GM18519 (cell line): ENCODE data around the gene SDCCAG8.

Source experiments
- ATAC-seq: cut with Tn5 transposase; IDR thresholded peaks from one replicate; pipeline ENCODE4 v1.9.1; 2021; ENCODE audit warnings: mild to moderate bottlenecking, moderate library complexity; ENCODE audit not compliant: unreplicated experiment, low FRiP score

Gene SDCCAG8

GRCh38 chr1:243415663-243416408, 160.0 kb downstream of the SDCCAG8 start:
- no peak for ATAC-seq

GRCh38 chr1:243416495-243416894, 160.7 kb downstream of the SDCCAG8 start:
- ATAC-seq = no peak

DNA sequence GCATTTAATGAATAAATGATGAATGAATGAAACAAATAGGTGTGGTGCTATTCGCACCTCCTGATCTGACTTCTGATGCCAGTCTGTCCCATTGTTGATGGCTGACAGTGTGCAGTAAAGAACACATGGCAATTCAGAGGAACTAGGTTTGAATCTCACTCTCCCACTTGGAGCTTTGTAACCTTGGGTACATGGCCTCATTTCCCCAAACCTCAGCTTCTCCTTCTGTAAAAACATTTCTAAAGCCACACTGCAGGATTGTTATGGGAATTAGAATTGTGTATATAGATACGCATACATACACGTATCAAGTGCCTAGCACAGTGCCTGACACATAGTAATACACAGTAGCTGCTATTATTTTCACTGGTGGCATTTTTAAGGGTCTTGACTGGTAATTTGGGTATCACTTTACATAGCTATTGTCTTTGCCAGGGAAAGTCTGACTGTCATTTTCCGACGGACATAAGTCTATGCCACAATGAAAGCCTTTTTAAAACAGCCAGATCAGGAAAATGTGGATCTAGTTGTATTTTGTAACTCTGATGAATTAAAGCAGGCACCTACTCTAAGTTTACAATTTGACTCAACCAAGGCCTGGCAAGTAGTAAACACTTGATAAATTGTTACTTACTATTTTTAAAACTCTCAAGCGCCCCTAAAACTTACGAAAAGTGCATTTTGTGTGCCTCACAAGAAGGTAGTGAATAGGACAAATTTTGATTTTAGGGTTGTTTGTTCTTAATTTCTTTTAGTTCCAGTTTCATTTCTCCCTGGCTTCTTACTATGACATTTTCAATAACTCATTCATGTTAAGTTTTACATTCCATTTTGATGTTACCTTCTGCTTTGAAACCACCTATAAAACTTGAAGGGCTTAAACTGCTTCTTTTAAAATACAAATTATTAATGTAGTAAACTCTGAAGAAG, 164.4 kb downstream of the SDCCAG8 start:
- ATAC-seq = no peak

GRCh38 chr1:243420946-243421685, 165.3 kb downstream of the SDCCAG8 start:
- ATAC-seq = no peak

DNA sequence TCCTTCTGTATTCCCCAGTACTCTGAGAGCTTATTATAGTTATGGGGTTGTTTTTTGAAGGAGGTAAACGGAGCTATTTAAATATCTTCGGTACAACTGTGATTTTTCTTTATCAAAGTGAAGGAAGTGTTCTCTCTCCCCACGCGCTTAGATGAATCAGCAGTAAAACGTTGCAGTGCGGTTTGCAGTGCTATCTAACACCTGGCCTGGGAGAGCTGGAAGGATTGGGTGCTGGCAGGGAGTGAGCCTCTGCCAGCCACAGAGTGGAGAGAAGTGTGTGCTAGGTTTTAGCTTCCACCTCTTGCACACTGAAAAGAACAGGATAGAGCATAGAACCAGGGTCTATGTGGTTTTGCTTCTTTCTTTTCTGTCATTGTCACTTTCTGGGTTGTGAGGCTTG, 165.9 kb downstream of the SDCCAG8 start:
- ATAC-seq = peak; percentile 58

- no peak for ATAC-seq
Measured at GRCh38 chr1:243422362-243422761, 166.5 kb downstream of the SDCCAG8 start.

DNA sequence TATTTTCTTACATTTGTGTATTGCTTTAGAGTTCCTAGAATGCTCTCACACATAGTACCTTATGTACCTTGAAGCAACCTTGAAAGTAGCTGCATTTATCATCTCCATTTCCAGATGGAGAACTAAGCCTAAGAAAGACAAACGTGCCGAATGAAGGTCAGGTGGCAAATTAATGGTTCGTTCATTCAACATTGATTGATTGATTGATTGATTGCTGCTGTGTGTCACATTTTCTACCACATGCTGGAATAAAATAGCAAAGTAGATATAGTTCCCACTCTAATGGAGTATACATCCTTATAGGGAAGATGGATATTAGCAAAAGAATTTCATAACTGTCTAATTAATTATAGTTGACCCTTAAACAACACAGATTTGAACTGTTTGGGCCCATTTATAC, 172.2 kb downstream of the SDCCAG8 start:
- ATAC-seq = no peak

GRCh38 chr1:243428617-243429342, 172.9 kb downstream of the SDCCAG8 start:
- ATAC-seq = no peak

- no peak for ATAC-seq
Measured at GRCh38 chr1:243431591-243431990, 175.8 kb downstream of the SDCCAG8 start.

DNA sequence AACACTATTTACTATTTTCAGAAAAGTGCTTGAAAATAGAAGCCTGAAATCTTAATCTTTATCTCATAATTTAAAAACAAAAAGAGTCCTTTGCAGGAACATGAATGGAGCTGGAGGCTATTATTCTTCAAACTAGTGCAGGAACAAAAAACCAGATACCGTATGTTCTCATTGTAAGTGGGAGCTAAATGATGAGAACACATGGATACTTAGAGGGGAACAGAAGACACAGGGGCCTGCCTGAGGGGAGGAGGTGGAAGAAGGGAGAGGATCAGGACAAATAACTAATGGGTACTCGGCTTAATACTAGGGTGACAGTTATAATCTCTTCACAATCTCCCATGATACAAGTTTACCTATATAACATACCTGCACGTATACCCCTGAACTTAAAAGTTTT, 176.3 kb downstream of the SDCCAG8 start:
- ATAC-seq = no peak

GRCh38 chr1:243433737-243434370, 178.0 kb downstream of the SDCCAG8 start:
- ATAC-seq = no peak

DNA sequence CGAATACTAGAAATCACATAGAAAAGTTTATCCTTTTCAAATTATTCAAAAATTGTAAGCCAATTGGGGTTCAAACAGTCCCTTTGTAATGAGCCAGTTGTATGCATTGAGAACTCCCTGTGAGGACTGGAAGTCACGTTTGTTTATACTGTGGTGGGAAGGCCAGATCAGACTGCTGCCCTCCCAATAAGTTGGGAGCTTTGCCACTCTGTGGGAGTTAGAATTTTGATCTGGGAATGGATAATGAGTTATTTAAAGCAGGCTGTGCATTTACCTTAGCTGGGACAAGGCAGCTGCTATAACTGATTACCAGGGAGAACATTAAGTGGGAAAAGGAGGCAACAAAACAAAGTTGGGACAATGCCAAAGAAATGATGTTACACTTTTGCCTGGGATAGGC, 178.8 kb downstream of the SDCCAG8 start:
- ATAC-seq = no peak

DNA sequence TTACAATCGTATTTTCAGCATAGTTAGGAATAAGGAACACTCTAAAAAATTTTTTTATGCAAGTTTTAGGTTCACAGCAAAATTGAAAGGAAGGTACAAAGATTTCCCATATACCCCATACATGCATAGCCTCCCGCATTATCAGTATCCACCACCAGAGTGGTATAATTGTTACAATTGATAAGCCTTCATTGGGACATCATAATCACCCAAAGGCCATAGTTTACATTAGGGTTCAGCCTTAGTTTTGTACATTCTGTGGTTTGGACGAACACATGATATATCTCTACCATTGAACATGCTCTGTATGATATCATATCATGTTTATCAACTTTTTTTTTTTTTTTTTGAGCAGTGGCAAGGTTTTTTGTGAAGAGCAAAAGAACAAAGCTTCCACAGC, 180.0 kb downstream of the SDCCAG8 start:
- no peak for ATAC-seq

DNA sequence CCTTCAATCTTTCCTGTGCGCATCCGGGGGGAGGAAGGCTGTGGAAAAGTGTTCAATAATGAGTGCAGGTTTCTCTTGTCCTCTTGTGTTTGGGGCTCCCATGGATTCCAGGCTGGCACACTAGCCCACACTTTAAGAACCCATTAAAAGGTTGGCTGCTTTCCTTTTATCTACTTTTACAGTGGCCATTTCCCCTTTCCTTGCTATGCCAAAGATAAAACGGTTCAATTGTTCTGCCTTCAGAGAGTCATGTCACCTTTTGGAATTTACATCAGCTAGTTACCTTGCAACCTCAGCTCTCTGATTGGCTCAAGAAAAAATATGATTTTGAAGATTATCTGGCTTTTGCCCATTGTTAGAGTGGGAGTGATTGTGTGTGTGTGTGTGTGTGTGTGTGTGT, 182.3 kb downstream of the SDCCAG8 start:
- no peak for ATAC-seq

DNA sequence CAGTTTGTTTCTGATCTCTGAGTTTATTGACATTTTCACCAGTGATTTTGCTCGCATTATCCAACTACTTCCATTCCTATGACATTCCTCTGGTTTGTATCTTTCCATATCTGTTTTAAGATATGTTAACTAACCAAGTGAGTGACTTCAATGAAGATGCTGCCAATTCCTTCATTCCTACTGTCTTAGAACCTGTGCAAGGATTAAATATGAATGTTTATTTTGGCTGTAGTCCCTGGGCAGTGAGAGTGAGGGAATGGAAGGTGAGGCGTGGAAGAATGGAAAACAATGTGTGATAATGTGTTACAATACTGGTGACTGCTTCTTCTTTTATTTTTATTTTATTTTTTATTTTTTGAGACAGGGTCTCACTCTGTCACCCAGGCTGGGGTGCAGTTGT, 183.0 kb downstream of the SDCCAG8 start:
- ATAC-seq = no peak

GRCh38 chr1:243440406-243440805, 184.6 kb downstream of the SDCCAG8 start:
- ATAC-seq = no peak

DNA sequence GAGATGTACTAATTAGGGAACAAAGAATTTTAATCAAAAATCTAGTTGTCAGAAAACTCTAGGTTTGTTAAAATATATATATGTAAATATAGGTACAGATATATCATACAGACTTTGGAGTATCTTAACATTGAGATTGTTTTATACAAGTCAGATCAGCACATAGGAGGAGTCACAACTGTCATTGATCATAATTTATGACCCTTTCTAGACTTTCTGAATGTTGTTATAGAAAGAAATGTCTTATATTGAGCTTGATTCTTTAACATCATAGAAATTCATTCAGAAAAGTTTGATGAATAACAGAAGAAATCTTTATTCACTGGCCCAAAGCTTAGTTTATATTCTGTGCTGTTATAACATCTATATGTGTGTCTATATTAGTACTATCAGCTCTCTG, 185.8 kb downstream of the SDCCAG8 start:
- ATAC-seq = no peak

DNA sequence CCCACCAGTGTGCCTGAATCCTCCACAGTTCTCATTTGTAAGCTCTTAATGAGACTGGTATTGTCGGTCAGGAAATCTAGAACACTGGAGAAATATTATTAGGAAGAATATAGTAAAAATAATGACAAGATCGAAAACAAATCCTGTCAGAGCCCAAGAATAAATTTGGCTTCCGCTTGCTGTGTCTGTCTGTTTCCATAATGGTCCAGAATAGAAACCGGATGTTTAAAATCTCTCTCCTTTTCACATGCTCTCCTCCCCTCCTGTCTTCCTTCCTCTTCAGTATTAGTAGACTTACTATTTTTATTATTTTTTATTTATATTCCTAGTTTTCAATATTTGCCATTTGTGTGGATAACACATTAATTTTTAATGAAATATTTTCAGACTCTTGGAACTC, 187.7 kb downstream of the SDCCAG8 start:
- ATAC-seq = no peak

DNA sequence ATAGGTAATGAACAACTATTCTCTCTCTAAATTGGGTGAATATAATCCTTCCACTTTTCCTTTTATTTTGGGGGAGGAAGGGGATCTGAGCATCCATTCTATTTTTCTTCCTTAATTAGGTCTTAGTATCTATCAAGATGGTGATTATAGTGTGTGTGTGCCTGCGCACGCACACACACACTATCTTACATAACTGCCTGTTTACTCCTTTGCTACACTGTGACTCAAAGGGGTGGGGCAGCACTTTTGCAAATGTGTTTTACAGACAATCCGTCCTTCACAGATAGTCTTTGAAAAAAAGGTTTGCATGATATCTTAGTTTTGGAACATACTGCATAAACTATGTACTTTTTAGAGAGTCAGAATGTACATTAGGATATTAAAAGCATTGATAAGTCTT, 191.5 kb downstream of the SDCCAG8 start:
- no peak for ATAC-seq

DNA sequence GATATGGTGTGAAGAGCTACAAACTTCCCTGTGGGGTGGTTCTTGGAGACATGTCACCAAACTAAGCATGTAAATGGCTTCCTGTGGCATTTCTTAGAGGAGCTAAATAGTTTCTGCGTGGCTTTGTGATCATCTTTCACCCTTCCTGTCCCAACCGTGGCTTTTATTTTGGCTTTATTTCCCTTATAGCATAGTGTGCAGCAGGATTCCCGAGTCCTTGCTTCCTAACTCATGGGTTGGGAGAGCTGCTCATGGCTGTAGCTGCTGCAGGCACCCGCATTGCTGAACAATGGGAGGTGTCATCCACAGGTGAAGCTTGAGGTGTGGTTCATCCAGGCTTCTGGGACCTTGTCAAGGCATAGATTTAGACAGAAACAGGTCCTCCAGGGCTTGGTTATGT, 192.0 kb downstream of the SDCCAG8 start:
- ATAC-seq = no peak
